Activated naive CD8-positive, alpha-beta T cell treated with anti-CD3 and anti-CD28 coated beads, Interleukin-2, amount 10 ng/mL, durations not matched to agents 7 days and 5 days (primary cell): ENCODE results near the gene SH3YL1. TPM values are rescaled to one million over a fixed set of nuclear protein-coding genes. Genes with fewer than 3 reads are reported as not detected.

Source experiments
- ATAC-seq: fragments of 150-1000 bp; cut with Tn5 transposase; one replicate; pipeline ENCODE4 v1.10.0; 2021; ENCODE audit warnings: low read depth, moderate library complexity
- POLR2A ChIA-PET: fragments of 350-600 bp; sonication (Branson Sonifier 250); formaldehyde crosslinking; loops from one replicate; lab custom pipeline; 2021; ENCODE audit warnings: antibody characterized with exemption; lab: Charles Lee
- DNase-seq: peaks from one replicate; pipeline ENCODE4 v3.0.0; 2021
- H3K27ac Mint-ChIP-seq: one replicate; pipeline ENCODE4 v1.8.0; 2022; ENCODE audit warnings: mild to moderate bottlenecking, mixed read lengths
- H3K27me3 Mint-ChIP-seq: one replicate; pipeline ENCODE4 v1.8.0; 2022; ENCODE audit warnings: mild to moderate bottlenecking, moderate library complexity, mixed read lengths
- H3K36me3 Mint-ChIP-seq: one replicate; pipeline ENCODE4 v1.8.0; 2021; ENCODE audit warnings: mild to moderate bottlenecking, mixed read lengths
- H3K4me1 Mint-ChIP-seq: one replicate; pipeline ENCODE4 v1.8.0; 2021; ENCODE audit warnings: mixed read lengths
- H3K4me3 Mint-ChIP-seq: one replicate; pipeline ENCODE4 v1.8.0; 2022; ENCODE audit warnings: mild to moderate bottlenecking, moderate library complexity, mixed read lengths
- H3K9me3 Mint-ChIP-seq: one replicate; pipeline ENCODE4 v1.8.0; 2021; ENCODE audit warnings: mixed read lengths
- total RNA-seq, 2 experiments: library from RNA; stranded (reverse); gene quantifications; one replicate each; pipeline ENCODE4 v1.2.3, GENCODE V29; 2021

The SH3YL1 gene
- total RNA-seq, 2 experiments from 2014 or later = 32.8 to 40.1 TPM

- H3K36me3 Mint-ChIP-seq = peaks cover 15% of the 10 kb centered on the region
- ATAC-seq = no peak
- H3K27me3 Mint-ChIP-seq = no peaks in the 10 kb centered on the region
- H3K4me3 Mint-ChIP-seq = no peak overlapping the region
- POLR2A ChIA-PET = no interaction called here
- H3K27ac Mint-ChIP-seq = no peak overlapping the region
- no peaks in the 10 kb centered on the region for H3K4me1 Mint-ChIP-seq
- no peaks in the 10 kb centered on the region for H3K9me3 Mint-ChIP-seq
- DNase-seq = no peak
Measured at GRCh38 chr2:278312-278926, 14.6 kb upstream of the SH3YL1 start.

- Mint-ChIP-seq H3K4me1 (peaks cover 7% of the 10 kb centered on the region), H3K27ac (no peak overlapping the region), H3K4me3 (no peak overlapping the region), H3K9me3 (no peaks in the 10 kb centered on the region), H3K36me3 (peaks cover 15% of the 10 kb centered on the region), H3K27me3 (no peaks in the 10 kb centered on the region)
- ATAC-seq (no peak), DNase-seq (no peak)
- POLR2A ChIA-PET = no interaction called here
Measured at GRCh38 chr2:275466-275865, 11.6 kb upstream of the SH3YL1 start.

- Mint-ChIP-seq H3K27ac (no peak overlapping the region), H3K4me3 (no peak overlapping the region), H3K9me3 (no peaks in the 10 kb centered on the region), H3K4me1 (peaks cover 12% of the 10 kb centered on the region), H3K36me3 (peaks cover 13% of the 10 kb centered on the region), H3K27me3 (no peaks in the 10 kb centered on the region)
- no peak for DNase-seq
- ATAC-seq = no peak
- POLR2A ChIA-PET = no interaction called here
Measured at GRCh38 chr2:274503-274902, 10.7 kb upstream of the SH3YL1 start.

- H3K36me3 Mint-ChIP-seq = peaks cover 13% of the 10 kb centered on the region
- no peaks in the 10 kb centered on the region for H3K9me3 Mint-ChIP-seq
- no peak overlapping the region for H3K27ac Mint-ChIP-seq
- no peaks in the 10 kb centered on the region for H3K27me3 Mint-ChIP-seq
- ATAC-seq = no peak
- no peak overlapping the region for H3K4me3 Mint-ChIP-seq
- DNase-seq = no peak
- H3K4me1 Mint-ChIP-seq = peaks cover 16% of the 10 kb centered on the region
- POLR2A ChIA-PET = no interaction called here
Measured at GRCh38 chr2:273333-273732, 9.5 kb upstream of the SH3YL1 start.

- no peak for ATAC-seq
- H3K4me3 Mint-ChIP-seq = no peak overlapping the region
Measured at GRCh38 chr2:271917-272316, 8.1 kb upstream of the SH3YL1 start.

GRCh38 chr2:270861-271260 lies 7.0 kb upstream of the SH3YL1 start:
- H3K4me1 Mint-ChIP-seq = peaks cover 31% of the 10 kb centered on the region
- no peak overlapping the region for H3K27ac Mint-ChIP-seq
- DNase-seq (no peak), ATAC-seq (no peak)
- H3K9me3 Mint-ChIP-seq = no peaks in the 10 kb centered on the region
- H3K27me3 Mint-ChIP-seq = no peaks in the 10 kb centered on the region
- POLR2A ChIA-PET = no interaction called here
- peaks cover 10% of the 10 kb centered on the region for H3K36me3 Mint-ChIP-seq
- no peak overlapping the region for H3K4me3 Mint-ChIP-seq

More at GRCh38 chr2:271917-272316, 8.1 kb upstream of the SH3YL1 start:
- H3K9me3 Mint-ChIP-seq = no peaks in the 10 kb centered on the region
- POLR2A ChIA-PET = no interaction called here
- DNase-seq = no peak
- peaks cover 10% of the 10 kb centered on the region for H3K36me3 Mint-ChIP-seq
- peaks cover 25% of the 10 kb centered on the region for H3K4me1 Mint-ChIP-seq
- no peaks in the 10 kb centered on the region for H3K27me3 Mint-ChIP-seq
- no peak overlapping the region for H3K27ac Mint-ChIP-seq

- POLR2A ChIA-PET = interaction anchor here (0.6 kb wide), 1 partner anchor 228 kb away, joined by 3 read pairs; no protein-coding TSS in a partner anchor
- Mint-ChIP-seq H3K27me3 (no peaks in the 10 kb centered on the region), H3K27ac (no peak overlapping the region), H3K9me3 (no peaks in the 10 kb centered on the region), H3K4me3 (no peak overlapping the region), H3K4me1 (peaks cover 36% of the 10 kb centered on the region), H3K36me3 (peaks cover 9% of the 10 kb centered on the region)
- no peak for ATAC-seq
- DNase-seq = no peak
Measured at GRCh38 chr2:269356-270030, 5.7 kb upstream of the SH3YL1 start.

- DNase-seq = no peak
- H3K4me3 Mint-ChIP-seq = no peak overlapping the region
- H3K27me3 Mint-ChIP-seq = no peaks in the 10 kb centered on the region
- no peak for ATAC-seq
- no peaks in the 10 kb centered on the region for H3K9me3 Mint-ChIP-seq
- POLR2A ChIA-PET = no interaction called here
- peaks cover 37% of the 10 kb centered on the region for H3K4me1 Mint-ChIP-seq
- no peak overlapping the region for H3K27ac Mint-ChIP-seq
- H3K36me3 Mint-ChIP-seq = peaks cover 8% of the 10 kb centered on the region
Measured at GRCh38 chr2:268323-268722, 4.5 kb upstream of the SH3YL1 start.

GRCh38 chr2:264493-265468 lies 949 bp upstream of the SH3YL1 start, which contains the start of gene ACP1:
TSS of gene ACP1 (plus strand) at chr2:264947. CDS start at chr2:264965, 18 bp downstream.
- no peaks in the 10 kb centered on the region for H3K27me3 Mint-ChIP-seq
- POLR2A ChIA-PET = no interaction called here
- peak within 1 kb of the TSS; percentile 92 for H3K27ac Mint-ChIP-seq
- peaks cover 32% of the 10 kb centered on the region for H3K4me1 Mint-ChIP-seq
- DNase-seq = peak; percentile 98
- H3K9me3 Mint-ChIP-seq = no peaks in the 10 kb centered on the region
- H3K36me3 Mint-ChIP-seq = peaks cover 5% of the 10 kb centered on the region
- ATAC-seq = peak; percentile 95
- peak within 1 kb of the TSS; percentile 91 for H3K4me3 Mint-ChIP-seq

- Mint-ChIP-seq H3K36me3 (peaks cover 9% of the 10 kb centered on the region), H3K4me3 (peak overlapping the region; percentile 70), H3K27ac (peak overlapping the region; percentile 78), H3K4me1 (peaks cover 25% of the 10 kb centered on the region), H3K9me3 (no peaks in the 10 kb centered on the region), H3K27me3 (no peaks in the 10 kb centered on the region)
- DNase-seq = no peak
- POLR2A ChIA-PET = no interaction called here
- ATAC-seq = no peak
Measured at GRCh38 chr2:263022-263738, 652 bp downstream of the SH3YL1 start.

- no peak overlapping the region for H3K27ac Mint-ChIP-seq
- POLR2A ChIA-PET = interaction anchor here (0.5 kb wide), 1 partner anchor 130 kb away, joined by 3 read pairs; no protein-coding TSS in a partner anchor
- no peak for DNase-seq
- ATAC-seq = no peak
- peaks cover 8% of the 10 kb centered on the region for H3K36me3 Mint-ChIP-seq
- H3K27me3 Mint-ChIP-seq = no peaks in the 10 kb centered on the region
- peaks cover 6% of the 10 kb centered on the region for H3K9me3 Mint-ChIP-seq
- H3K4me1 Mint-ChIP-seq = peaks cover 18% of the 10 kb centered on the region
- H3K4me3 Mint-ChIP-seq = no peak overlapping the region
Measured at GRCh38 chr2:262117-262516, 1.7 kb downstream of the SH3YL1 start.

- ATAC-seq = no peak
- POLR2A ChIA-PET = no interaction called here
- H3K4me1 Mint-ChIP-seq = peaks cover 9% of the 10 kb centered on the region
- H3K27me3 Mint-ChIP-seq = no peaks in the 10 kb centered on the region
- H3K27ac Mint-ChIP-seq = no peak overlapping the region
- DNase-seq = no peak
- H3K36me3 Mint-ChIP-seq = peaks cover 8% of the 10 kb centered on the region
- H3K4me3 Mint-ChIP-seq = no peak overlapping the region
- peaks cover 6% of the 10 kb centered on the region for H3K9me3 Mint-ChIP-seq
Measured at GRCh38 chr2:260507-261161, 3.2 kb downstream of the SH3YL1 start.
